Kidney epithelial cell (primary cell): ENCODE data around the gene PTEN. TPM values are rescaled to one million over a fixed set of nuclear protein-coding genes. Genes with fewer than 3 reads are reported as not detected.

Experiments used
- DNase-seq: peaks from one replicate; pipeline ENCODE4 v3.0.0-alpha.2; 2010; ENCODE audit warnings: low read depth
- H3K27me3 ChIP-seq: 2 replicates; pipeline ENCODE4 v1.6.0; 2011; ENCODE audit warnings: low read length; ENCODE audit not compliant: control insufficient read depth, insufficient read depth
- H3K36me3 ChIP-seq: 2 replicates; pipeline ENCODE4 v1.5.1; 2011; ENCODE audit warnings: low read length; ENCODE audit not compliant: control insufficient read depth, insufficient read depth
- H3K4me3 ChIP-seq: 2 replicates; pipeline ENCODE4 v1.5.1; 2011; ENCODE audit warnings: low read depth, mild to moderate bottlenecking, control low read depth, low read length
- total RNA-seq: library from RNA; depleted of rRNA; stranded (reverse); fragments of >200 nt; gene quantifications from 2 replicates; pipeline ENCODE4 v1.2.3, GENCODE V29; 2015
- TF ChIP-seq, protein P1 (sequence below): IDR thresholded peaks from 2 replicates; pipeline ENCODE4 v1.5.1; 2011; ENCODE audit warnings: mild to moderate bottlenecking, moderate library complexity, low read length, control low read depth, inconsistent platforms; ENCODE audit not compliant: insufficient read depth, poor library complexity, severe bottlenecking

The PTEN gene
- total RNA-seq, 1 donor from 2014 or later: 39.3 TPM

DNA sequence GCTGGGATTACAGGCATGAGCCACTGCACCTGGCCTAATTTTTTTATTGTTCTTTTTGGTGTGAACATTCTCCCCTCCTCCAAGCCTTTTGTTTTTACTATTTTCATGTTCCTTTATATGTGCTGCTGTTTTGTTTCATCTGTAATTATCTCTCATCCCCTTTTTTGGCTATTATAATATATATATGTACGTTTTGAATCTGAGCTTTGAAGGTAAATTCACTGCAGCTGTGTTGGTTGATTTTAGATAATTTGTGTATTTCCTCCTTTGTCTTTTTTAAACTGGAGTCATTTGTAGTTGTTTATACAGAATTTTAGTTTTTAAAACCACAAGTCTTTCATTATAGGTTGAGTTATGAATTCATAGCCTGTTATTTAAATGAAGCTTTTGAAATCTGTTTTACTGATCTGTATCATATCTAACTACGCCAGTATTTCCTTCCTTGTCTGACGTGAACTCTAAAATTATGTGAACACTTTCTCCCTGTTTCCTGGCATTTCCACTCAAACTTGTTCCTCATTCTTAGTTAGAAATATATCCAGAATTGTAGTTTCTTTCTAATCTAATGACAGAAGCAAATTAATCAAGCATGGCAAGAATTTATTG lies 54.9 kb downstream of the PTEN start:
- DNase-seq: no peak
- TF ChIP-seq, protein P1, sequence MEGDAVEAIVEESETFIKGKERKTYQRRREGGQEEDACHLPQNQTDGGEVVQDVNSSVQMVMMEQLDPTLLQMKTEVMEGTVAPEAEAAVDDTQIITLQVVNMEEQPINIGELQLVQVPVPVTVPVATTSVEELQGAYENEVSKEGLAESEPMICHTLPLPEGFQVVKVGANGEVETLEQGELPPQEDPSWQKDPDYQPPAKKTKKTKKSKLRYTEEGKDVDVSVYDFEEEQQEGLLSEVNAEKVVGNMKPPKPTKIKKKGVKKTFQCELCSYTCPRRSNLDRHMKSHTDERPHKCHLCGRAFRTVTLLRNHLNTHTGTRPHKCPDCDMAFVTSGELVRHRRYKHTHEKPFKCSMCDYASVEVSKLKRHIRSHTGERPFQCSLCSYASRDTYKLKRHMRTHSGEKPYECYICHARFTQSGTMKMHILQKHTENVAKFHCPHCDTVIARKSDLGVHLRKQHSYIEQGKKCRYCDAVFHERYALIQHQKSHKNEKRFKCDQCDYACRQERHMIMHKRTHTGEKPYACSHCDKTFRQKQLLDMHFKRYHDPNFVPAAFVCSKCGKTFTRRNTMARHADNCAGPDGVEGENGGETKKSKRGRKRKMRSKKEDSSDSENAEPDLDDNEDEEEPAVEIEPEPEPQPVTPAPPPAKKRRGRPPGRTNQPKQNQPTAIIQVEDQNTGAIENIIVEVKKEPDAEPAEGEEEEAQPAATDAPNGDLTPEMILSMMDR: no peak
- Histone ChIP-seq H3K27me3 (no peaks in the 10 kb centered on the region), H3K36me3 (peaks cover 2% of the 10 kb centered on the region), H3K4me3 (no peak overlapping the region)

DNA sequence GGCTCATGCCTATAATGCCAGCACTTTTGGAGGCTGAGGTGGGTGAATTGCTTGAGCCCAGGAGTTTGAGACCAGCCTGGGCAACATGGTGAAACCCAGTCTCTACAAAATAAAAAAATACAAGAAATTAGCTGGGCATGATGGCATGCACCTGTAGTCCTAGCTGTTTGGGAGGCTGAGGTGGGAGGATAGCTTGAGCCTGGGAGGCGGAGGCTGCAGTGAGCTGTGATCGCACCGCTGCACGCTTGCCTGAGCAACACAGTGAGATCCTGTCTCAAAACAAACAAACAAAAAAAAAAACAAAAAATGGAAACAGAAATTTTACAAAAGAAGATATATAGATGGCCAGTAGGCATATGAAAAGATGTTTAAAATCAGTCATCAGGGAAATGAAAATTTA lies 57.1 kb downstream of the PTEN start:
- H3K36me3 ChIP-seq: peaks cover 2% of the 10 kb centered on the region
- DNase-seq: no peak
- no peak overlapping the region for H3K4me3 ChIP-seq
- no peaks in the 10 kb centered on the region for H3K27me3 ChIP-seq
- TF ChIP-seq, protein P1: no peak

DNA sequence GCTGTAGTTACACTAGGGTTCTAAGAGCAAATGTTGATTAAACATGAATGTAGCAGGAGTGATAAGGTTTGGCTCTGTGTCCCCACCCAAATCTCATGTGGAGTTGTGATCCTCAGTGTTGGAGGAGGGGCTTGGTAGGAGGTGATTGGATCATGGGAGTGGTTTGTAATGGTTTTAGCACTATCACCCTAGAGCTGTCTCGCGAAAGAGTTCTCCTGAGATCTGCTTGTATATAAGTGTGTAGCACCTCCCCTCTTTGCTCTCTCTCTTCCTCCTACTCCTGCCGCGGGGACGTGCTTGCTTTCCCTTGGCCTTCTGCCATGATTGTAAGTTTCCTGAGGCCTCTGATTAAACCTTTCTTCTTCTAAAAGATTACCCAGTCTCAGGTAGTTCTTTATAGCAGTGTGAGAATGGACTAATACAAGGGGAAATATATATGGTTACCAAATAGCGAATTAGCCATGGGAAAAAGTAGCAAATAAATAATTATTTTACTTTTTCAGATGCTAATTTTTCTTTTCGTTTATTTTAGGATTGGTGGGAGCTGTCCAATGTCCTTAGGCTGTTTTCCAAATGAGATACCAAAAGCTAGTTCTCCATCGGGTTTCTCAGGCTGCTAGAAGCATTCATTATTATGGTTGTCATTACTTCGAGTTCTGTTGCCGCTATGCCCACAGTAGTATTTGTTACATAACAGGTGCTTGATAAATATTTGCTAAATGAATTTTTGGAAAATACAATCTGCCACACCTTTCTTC lies 58.7 kb downstream of the PTEN start:
- DNase-seq: no peak
- no peak overlapping the region for H3K4me3 ChIP-seq
- TF ChIP-seq, protein P1: no peak
- H3K36me3 ChIP-seq: no peaks in the 10 kb centered on the region
- H3K27me3 ChIP-seq: no peaks in the 10 kb centered on the region

DNA sequence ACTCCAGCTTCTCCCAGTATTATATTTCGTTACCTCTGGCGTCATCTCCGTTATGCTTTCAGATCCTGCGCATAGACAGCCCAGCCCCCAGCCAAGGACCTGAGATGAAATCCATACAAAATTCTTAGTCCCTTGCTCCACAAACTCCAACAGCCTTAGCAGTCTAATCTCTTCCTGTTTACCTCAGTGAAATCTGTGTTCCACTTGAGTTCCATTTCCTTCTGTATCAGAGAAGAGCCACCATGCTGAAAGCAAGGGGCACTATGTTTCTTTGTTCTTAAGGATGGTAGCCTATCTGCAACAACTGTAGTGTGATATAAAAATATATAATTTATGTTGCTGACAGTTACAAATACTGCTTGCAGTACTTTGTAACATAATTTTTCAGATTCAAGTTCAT lies 59.8 kb downstream of the PTEN start:
- no peaks in the 10 kb centered on the region for H3K27me3 ChIP-seq
- H3K4me3 ChIP-seq: no peak overlapping the region
- DNase-seq: no peak
- TF ChIP-seq, protein P1: no peak
- H3K36me3 ChIP-seq: no peaks in the 10 kb centered on the region

DNA sequence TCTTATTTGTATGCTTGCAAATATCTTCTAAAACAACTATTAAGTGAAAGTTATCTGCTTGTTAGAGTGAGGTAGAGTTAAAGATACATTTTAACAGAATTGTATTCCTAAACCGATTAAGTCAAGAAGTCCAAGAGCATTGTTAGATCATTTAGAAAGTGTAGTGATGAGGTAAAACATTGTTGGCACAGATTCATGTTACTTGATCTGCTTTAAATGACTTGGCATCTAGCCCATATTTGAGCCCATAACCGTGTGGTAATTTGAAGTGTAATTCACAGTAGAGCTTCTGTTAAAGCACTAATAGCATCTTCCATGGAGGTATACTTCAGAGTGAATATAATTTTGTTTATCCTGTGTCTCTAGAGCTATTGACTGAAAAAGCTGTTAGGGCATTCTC lies 62.1 kb downstream of the PTEN start:
- Histone ChIP-seq H3K36me3 (no peaks in the 10 kb centered on the region), H3K27me3 (no peaks in the 10 kb centered on the region), H3K4me3 (no peak overlapping the region)
- DNase-seq: peak; percentile 28
- TF ChIP-seq, protein P1: no peak
